SH-SY5Y (cell line): ENCODE data around the gene ZNF322.

Experiments
- GATA2 ChIP-seq: IDR thresholded peaks from 2 replicates; pipeline ENCODE4 v1.6.1; 2011; ENCODE audit warnings: mild to moderate bottlenecking, low read depth, low read length
- GATA3 ChIP-seq: IDR thresholded peaks from 2 replicates; pipeline ENCODE4 v1.6.1; 2011; ENCODE audit warnings: low read depth, mild to moderate bottlenecking, low read length, moderate library complexity

- TF ChIP-seq GATA3 (no peak), GATA2 (no peak)
Measured at GRCh38 chr6:26657256-26657655, 2.3 kb downstream of the ZNF322 start.
